IPS DF 6.9 (cell line): ENCODE data around the gene APOBR.
"Not testable (repeated sequence)": the region's sequence is repeated elsewhere in the genome, so short reads cannot be mapped to it uniquely, and the experiment has no call there.

Experiments used
- DNase-seq: peaks from one replicate; pipeline ENCODE4 v3.0.0-alpha.2; 2013; ENCODE audit warnings: low read depth, low spot score
- H3K27ac ChIP-seq: one replicate; pipeline ENCODE4 v1.5.1; 2013; ENCODE audit warnings: low read length, control low read depth
- H3K27me3 ChIP-seq: 2 replicates; pipeline ENCODE4 v1.6.1; 2013; ENCODE audit warnings: mild to moderate bottlenecking, low read length; ENCODE audit not compliant: control insufficient read depth, insufficient read depth
- H3K36me3 ChIP-seq: 2 replicates; pipeline ENCODE4 v1.6.1; 2013; ENCODE audit warnings: low read length; ENCODE audit not compliant: control insufficient read depth, insufficient read depth
- H3K4me1 ChIP-seq: 2 replicates; pipeline ENCODE4 v1.6.1; 2013; ENCODE audit warnings: low read length; ENCODE audit not compliant: control insufficient read depth, insufficient read depth
- H3K4me3 ChIP-seq: 2 replicates; pipeline ENCODE4 v1.5.1; 2013; ENCODE audit warnings: mild to moderate bottlenecking, low read length
- H3K9me3 ChIP-seq: 2 replicates; pipeline ENCODE4 v1.6.1; 2013; ENCODE audit warnings: low read length, inconsistent platforms; ENCODE audit not compliant: control insufficient read depth, insufficient read depth
- WGBS: extraction: QIAGEN DNeasy Blood & Tissue Kit; methylation state at CpG from one replicate; pipeline ENCODE4 v1.1.7; 2013; ENCODE audit warnings: mixed read lengths, missing lambda C conversion rate; ENCODE audit not compliant: insufficient read length, insufficient coverage; 5-methylcytosine and 5-hydroxymethylcytosine counted together

Gene APOBR

DNA sequence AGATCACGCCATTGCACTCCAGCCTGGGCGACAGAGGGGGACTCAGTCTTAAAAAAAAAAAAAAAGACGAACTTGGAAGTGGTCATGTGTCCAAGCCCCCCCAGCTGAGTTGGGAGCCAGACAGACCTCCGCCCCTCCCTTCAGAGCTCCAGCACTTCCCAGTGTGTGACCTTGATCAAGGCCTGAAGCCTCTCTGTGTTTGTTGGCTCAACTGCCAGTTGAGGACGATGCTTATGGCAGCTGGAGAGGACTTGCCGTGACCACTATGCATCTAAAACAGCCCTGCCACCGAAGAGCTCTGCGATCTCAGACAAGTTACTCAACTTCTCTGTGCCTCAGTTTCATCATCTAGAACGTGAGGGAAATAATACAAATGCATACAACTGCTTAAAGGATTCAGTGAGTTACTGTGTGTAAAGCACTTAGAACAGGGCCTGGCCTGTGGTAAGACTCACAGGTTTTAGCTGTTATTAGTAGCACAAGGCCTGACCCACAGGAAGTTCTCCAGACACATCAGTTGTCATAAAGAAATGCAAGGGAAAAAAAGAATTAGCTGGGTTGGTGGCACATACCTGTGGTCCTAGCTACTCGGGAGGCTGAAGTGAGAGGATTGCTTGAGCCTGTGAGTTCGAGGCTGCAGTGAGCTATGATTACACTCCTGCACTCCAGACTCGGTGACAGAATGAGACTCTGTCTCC, 19.2 kb downstream of the APOBR start:
- H3K4me3 ChIP-seq, result no peak overlapping the region
- no peaks in the 10 kb centered on the region for H3K4me1 ChIP-seq
- no peaks in the 10 kb centered on the region for H3K9me3 ChIP-seq
- no CpG with 5 or more reads among the region's 12 CpGs for WGBS
- no peak overlapping the region for H3K27ac ChIP-seq
- no peak for DNase-seq
- no peaks in the 10 kb centered on the region for H3K27me3 ChIP-seq
- no peaks in the 10 kb centered on the region; the same call in 1 of the 2 replicates for H3K36me3 ChIP-seq

DNA sequence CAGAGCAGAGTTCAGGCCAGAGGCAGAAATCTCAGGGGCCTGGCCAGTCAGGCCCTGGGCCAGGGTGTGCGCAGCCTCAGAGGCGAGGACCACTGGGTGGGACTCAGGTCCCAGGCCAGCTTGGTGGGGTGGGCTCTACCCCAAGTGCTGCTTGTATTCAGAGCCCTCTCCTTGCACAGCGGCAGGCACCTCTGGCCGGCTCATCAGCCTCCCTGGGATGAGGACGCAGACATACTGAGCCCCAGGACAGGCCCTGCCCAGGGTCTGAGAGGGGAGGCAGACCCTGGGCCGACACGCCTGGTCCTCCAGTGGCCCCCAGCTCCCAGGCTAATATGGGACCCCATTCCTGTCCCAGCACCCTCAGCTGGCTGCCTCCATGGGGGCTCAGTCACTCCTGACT, 19.8 kb downstream of the APOBR start:
- no peak for DNase-seq
- WGBS, result no CpG with 5 or more reads among the region's 7 CpGs
- Histone ChIP-seq H3K36me3 (no peaks in the 10 kb centered on the region; the same call in 1 of the 2 replicates), H3K4me3 (no peak overlapping the region), H3K27me3 (no peaks in the 10 kb centered on the region), H3K9me3 (no peaks in the 10 kb centered on the region), H3K27ac (no peak overlapping the region), H3K4me1 (no peaks in the 10 kb centered on the region)

DNA sequence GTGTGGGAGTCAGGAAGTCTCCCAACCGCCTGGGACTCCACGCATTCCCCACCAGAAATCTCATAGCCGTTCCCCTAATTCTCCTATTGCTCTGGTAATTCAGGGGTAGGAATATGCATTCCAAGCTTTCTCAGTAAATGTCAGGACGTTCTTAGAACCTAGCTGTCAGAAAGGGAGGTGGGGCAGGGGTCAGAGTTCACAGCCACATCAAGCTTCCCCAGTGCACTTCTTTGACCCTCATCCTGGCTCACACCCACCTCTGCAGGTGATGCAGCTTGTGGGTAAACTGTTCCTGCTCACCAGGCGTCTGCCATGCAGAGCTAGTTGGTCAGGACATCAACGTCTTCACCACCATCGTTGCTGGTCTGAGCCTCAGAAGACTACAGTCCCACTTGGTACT, 26.2 kb downstream of the APOBR start:
- H3K27ac ChIP-seq, result no peak overlapping the region
- H3K36me3 ChIP-seq, result no peaks in the 10 kb centered on the region
- H3K4me1 ChIP-seq, result no peaks in the 10 kb centered on the region
- no peak for DNase-seq
- no peak overlapping the region for H3K4me3 ChIP-seq
- no CpG with 5 or more reads among the region's 7 CpGs for WGBS
- H3K27me3 ChIP-seq, result no peaks in the 10 kb centered on the region
- no peaks in the 10 kb centered on the region for H3K9me3 ChIP-seq

DNA sequence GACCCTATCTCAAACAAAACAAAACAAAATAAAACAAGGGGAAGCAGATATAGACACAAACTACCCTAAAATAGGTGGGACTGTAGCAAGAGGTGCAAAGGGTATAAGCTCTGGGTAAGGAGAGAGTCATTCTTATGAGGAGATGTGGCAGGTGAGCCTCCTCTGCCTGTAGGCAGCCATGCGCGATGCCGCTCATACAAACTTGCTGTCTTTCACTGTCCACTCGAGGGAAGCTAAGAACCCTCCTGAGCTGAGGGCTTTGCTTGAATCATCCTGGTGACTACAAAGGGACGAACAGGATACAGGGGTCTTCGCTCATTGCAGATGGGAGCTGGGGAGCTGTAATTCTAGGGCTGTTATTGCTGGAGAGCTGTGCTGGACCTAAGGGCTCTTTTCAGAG, 27.0 kb downstream of the APOBR start:
- WGBS, result no CpG with 5 or more reads among the region's 6 CpGs
- Histone ChIP-seq H3K9me3 (no peaks in the 10 kb centered on the region), H3K27ac (no peak overlapping the region), H3K36me3 (no peaks in the 10 kb centered on the region), H3K4me1 (no peaks in the 10 kb centered on the region), H3K27me3 (no peaks in the 10 kb centered on the region), H3K4me3 (no peak overlapping the region)
- no peak for DNase-seq

DNA sequence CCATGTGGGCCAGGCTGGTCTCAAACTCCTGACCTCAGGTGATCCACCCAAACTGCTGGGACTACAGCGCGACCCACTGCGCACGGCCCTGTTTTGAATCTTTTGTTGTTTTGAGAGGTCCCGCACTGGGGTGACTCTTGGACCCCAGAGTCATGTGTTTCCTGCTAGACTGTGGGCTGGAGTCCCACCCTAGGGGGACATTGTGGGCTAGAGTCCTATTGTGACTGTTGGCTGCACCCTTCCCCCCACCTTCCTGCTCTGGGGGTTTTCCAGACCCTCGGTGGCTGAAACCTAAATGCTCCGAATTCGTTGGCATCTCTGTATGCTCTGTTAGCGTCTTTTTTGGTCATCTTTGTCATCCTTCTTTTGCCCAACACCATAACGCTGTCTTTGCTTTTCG, 28.3 kb downstream of the APOBR start:
- WGBS, result no CpG with 5 or more reads among the region's 11 CpGs
- Histone ChIP-seq H3K9me3 (no peaks in the 10 kb centered on the region), H3K36me3 (no peaks in the 10 kb centered on the region), H3K27ac (no peak overlapping the region), H3K4me3 (no peak overlapping the region), H3K4me1 (no peaks in the 10 kb centered on the region), H3K27me3 (no peaks in the 10 kb centered on the region)
- DNase-seq, result no peak

DNA sequence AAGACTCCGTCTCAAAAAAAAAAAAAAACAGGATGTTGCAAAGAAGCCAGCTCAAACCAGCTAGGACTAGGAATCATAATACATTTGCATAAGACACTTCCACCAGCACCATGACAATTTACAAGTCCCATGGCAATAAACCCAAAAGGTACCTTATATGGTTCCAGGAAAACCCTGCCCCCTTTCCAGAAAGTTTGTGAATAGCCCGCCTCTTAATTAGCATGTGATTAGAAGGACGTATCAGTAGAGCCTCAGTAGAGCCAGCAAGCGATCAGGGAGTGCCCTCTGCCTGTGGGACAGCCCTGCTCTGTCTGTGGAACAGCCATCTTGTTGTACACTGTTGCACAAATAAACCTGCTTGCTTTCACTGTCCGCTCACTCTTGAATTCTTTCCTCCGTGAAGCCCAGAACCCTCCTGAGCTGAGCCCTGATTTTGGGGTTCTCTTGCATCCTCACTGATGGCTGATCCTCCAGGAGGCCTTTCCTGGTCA, 30.3 kb downstream of the APOBR start:
- no peak for DNase-seq
- no peaks in the 10 kb centered on the region for H3K36me3 ChIP-seq
- no CpG with 5 or more reads among the region's 6 CpGs for whole genome bisulfite sequencing
- H3K27ac ChIP-seq, result no peak overlapping the region
- no peaks in the 10 kb centered on the region for H3K9me3 ChIP-seq
- H3K4me1 ChIP-seq, result no peaks in the 10 kb centered on the region
- no peaks in the 10 kb centered on the region for H3K27me3 ChIP-seq
- H3K4me3 ChIP-seq, result no peak overlapping the region

DNA sequence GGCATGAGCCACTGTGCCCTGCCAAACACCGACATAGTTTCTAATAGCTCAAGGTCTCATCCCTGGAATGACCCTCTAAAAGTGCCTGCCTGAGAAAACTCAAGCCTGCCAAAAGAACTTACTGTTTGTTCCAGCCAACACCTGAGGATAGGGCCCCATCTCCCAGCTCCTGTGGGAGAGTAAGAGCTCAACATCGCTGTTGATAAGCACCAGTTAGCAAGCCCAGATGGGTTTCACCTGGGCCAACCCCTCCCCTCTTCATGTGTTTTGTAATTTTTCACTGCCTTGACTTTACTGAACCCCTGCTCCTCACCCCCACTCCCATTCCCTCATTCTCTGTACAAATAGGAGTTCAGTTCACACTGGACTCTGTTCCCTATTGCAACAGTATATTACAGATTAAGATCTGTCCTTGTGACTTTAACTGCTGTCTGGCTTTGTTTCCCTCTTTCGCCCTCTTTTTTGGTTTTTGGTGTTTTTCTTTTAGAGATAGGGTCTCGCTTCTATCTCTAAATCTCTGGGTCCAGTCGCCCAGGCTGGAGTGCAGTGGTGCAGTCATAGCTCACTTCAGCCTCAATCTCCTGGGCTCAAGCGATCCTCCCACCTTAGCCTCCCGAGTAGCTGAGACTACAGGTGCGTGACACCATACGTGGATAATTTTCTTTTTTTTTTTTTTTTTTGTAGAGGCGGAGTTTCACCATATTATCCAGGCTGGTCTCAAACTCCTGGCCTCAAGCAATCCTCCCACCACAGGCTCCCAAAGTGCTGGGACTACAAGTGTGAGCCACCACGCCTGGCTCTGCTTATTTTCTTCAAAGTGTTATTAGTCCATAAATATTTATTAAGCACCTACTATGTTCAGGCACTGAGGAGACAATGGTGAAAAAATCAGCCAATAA, 32.0 kb downstream of the APOBR start:
- no peak overlapping the region for H3K4me3 ChIP-seq

DNA sequence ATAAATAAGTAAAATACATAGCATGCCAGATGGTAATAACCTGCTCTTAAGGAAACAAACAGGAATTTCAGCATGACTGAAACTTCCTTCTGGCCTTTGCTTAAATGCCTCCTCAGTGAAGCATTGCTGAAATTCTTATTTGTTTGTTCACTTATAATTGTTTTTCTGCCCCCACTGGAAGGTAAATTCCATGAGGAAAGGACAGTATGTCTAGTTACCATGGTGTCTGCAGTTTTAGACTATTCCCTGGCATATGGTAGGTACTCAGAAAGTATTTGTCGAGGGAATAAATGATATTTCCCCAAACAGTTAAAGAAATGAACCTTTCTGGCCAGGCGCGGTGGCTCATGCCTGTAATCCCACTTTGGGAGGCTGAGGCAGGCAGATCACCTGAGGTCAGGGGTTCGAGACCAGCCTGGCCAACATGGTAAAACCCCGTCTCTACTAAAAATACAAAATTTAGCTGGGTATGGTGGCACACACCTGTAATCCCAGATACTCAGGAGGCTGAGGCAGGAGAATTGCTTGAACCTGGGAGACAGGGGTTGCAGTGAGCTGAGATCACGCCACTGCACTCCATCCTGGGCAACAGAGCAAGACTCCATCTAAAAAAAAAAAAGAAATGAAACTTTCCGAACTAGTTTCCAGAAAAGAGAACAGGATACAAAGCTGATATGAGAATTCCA, 32.8 kb downstream of the APOBR start:
- not testable (repeated sequence) for H3K36me3 ChIP-seq, H3K27ac ChIP-seq, DNase-seq, H3K27me3 ChIP-seq, H3K4me1 ChIP-seq, H3K9me3 ChIP-seq, H3K4me3 ChIP-seq
- WGBS, result no CpG with 5 or more reads among the region's 7 CpGs

More for the DNA sequence above, 32.0 kb downstream of the APOBR start:
- Histone ChIP-seq H3K36me3 (no peaks in the 10 kb centered on the region), H3K27ac (no peak overlapping the region), H3K4me1 (no peaks in the 10 kb centered on the region), H3K9me3 (no peaks in the 10 kb centered on the region), H3K27me3 (no peaks in the 10 kb centered on the region)
- no CpG with 5 or more reads among the region's 11 CpGs for WGBS
- DNase-seq, result no peak

DNA sequence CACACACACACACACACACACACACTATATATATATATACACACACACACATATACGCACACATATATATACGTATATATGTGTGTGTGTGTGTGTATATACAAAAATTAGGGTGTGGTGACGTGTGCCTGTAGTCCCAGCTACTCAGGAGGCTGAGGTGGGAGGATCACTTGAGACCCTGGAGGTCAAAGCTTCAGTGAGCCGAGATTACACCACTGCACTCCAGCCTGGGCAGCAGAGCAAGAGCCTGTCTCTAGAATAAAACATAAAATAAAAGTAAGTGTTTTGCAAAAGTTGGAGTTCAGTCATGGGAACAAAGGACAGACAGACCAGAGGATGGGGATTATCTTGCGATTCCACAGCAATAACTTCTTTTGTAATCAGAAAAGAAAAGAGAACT, 33.5 kb downstream of the APOBR start:
- Histone ChIP-seq H3K9me3 (no peaks in the 10 kb centered on the region), H3K36me3 (no peaks in the 10 kb centered on the region), H3K27ac (no peak overlapping the region), H3K4me3 (no peak overlapping the region), H3K27me3 (no peaks in the 10 kb centered on the region), H3K4me1 (no peaks in the 10 kb centered on the region)
- DNase-seq, result no peak
- WGBS, result no CpG with 5 or more reads among the region's 5 CpGs

DNA sequence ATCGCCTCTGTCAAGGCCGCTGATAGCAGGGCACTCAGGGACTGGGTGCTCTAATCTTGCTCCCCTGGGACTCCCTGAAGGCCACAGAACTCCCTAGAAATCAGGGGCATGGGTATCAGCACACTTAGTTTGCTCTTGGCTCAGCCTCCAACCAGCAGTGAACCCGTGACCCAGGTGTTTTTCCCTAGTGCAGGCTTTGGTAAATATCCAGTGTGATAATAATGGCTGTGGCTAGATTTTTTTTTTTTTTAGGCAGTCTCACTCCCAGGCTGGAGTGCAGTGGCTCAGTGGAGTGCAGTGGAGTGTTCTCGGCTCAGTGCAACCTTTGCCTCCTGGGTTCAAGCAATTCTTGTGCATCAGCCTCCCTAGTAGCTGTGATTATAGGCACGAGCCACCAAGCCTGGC, 34.0 kb downstream of the APOBR start:
- DNase-seq, result no peak
- no peaks in the 10 kb centered on the region for H3K4me1 ChIP-seq
- H3K27ac ChIP-seq, result no peak overlapping the region
- WGBS, result no CpG with 5 or more reads among the region's 5 CpGs
- H3K4me3 ChIP-seq, result no peak overlapping the region
- H3K27me3 ChIP-seq, result no peaks in the 10 kb centered on the region
- no peaks in the 10 kb centered on the region for H3K36me3 ChIP-seq
- H3K9me3 ChIP-seq, result no peaks in the 10 kb centered on the region
